ENCODE data around the gene IPCEF1.

IPCEF1 gene

GRCh38 chr6:154232013-154232910 is 124.3 kb downstream of the IPCEF1 start:
- no peak for TF ChIP-seq CTCF (IDR thresholded peaks at IDR 0.05; ENCODE audit: low read depth, low read length)
- no peak for DNase-seq (ENCODE audit: extremely low read depth, low read depth)

GRCh38 chr6:154230910-154231595 is 125.5 kb downstream of the IPCEF1 start:
- TF ChIP-seq CTCF (IDR thresholded peaks at IDR 0.05; ENCODE audit: low read depth, low read length), result no peak
- DNase-seq (ENCODE audit: extremely low read depth, low read depth), result no peak

GRCh38 chr6:154230393-154230792 is 126.2 kb downstream of the IPCEF1 start:
- no peak for TF ChIP-seq CTCF (IDR thresholded peaks at IDR 0.05; ENCODE audit: low read depth, low read length)
- no peak for DNase-seq (ENCODE audit: extremely low read depth, low read depth)

GRCh38 chr6:154229786-154230185 is 126.8 kb downstream of the IPCEF1 start:
- DNase-seq (ENCODE audit: extremely low read depth, low read depth), result no peak
- TF ChIP-seq CTCF (IDR thresholded peaks at IDR 0.05; ENCODE audit: low read depth, low read length), result no peak

- no peak for TF ChIP-seq CTCF (IDR thresholded peaks at IDR 0.05; ENCODE audit: low read depth, low read length)
- DNase-seq (ENCODE audit: extremely low read depth, low read depth), result no peak
Measured at GRCh38 chr6:154228521-154228905, 128.1 kb downstream of the IPCEF1 start.

GRCh38 chr6:154227862-154228520 is 128.6 kb downstream of the IPCEF1 start:
- no peak for TF ChIP-seq CTCF (IDR thresholded peaks at IDR 0.05; ENCODE audit: low read depth, low read length)
- DNase-seq (ENCODE audit: extremely low read depth, low read depth), result no peak

- TF ChIP-seq CTCF (IDR thresholded peaks at IDR 0.05; ENCODE audit: low read depth, low read length), result no peak
- DNase-seq (ENCODE audit: extremely low read depth, low read depth), result no peak
Measured at GRCh38 chr6:154226461-154226860, 130.1 kb downstream of the IPCEF1 start.
